PC-3 (cell line): ENCODE measurements around the gene ARRB2.

Experiments
- CTCF ChIP-seq: fragments of 300-600 bp; sonication (generic); conservative IDR thresholded peaks from 2 replicates; pipeline ENCODE4 v1.5.1; 2017; ENCODE audit warnings: antibody characterized with exemption, low read depth, mild to moderate bottlenecking, low read length
- EZH2 ChIP-seq: fragments of 300-600 bp; sonication (generic); IDR thresholded peaks from one replicate; pipeline ENCODE4 v1.6.1; 2017; ENCODE audit warnings: antibody characterized with exemption, mild to moderate bottlenecking, low read length; ENCODE audit not compliant: unreplicated experiment

- TF ChIP-seq CTCF (no peak), EZH2 (no peak)
These were observed 12.3 kb downstream of the ARRB2 start for GRCh38 chr17:4722678-4723240.
